Activated CD4-positive, alpha-beta T cell treated with anti-CD3 and anti-CD28 coated beads, Interleukin-2, amount 50 U/mL, for 16 hours (primary cell): ENCODE measurements around the gene EEPD1.

Source experiments
- DNase-seq: peaks from one replicate; pipeline ENCODE4 v3.0.0-alpha.2; 2020

The EEPD1 gene

GRCh38 chr7:36192053-36192824 is 39.2 kb downstream of the EEPD1 start:
- DNase-seq = no peak

- no peak for DNase-seq
These were observed 39.8 kb downstream of the EEPD1 start for GRCh38 chr7:36192877-36193276.

- peak; percentile 55 for DNase-seq
These were observed 45.8 kb downstream of the EEPD1 start for GRCh38 chr7:36198854-36199266.

GRCh38 chr7:36199329-36199728 is 46.3 kb downstream of the EEPD1 start:
- DNase-seq = no peak

- DNase-seq = no peak
These were observed 48.2 kb downstream of the EEPD1 start for GRCh38 chr7:36201122-36201723.

GRCh38 chr7:36202398-36202797 is 49.3 kb downstream of the EEPD1 start:
- peak; percentile 31 for DNase-seq

GRCh38 chr7:36203071-36203790 is 50.2 kb downstream of the EEPD1 start:
- DNase-seq = no peak

- DNase-seq = no peak
These were observed 51.1 kb downstream of the EEPD1 start for GRCh38 chr7:36204044-36204663.

- DNase-seq = no peak
These were observed 52.0 kb downstream of the EEPD1 start for GRCh38 chr7:36204929-36205635.

GRCh38 chr7:36205803-36206202 is 52.7 kb downstream of the EEPD1 start:
- no peak for DNase-seq

GRCh38 chr7:36207451-36208291 is 54.6 kb downstream of the EEPD1 start:
- DNase-seq = peak; percentile 32

- DNase-seq = no peak
These were observed 55.4 kb downstream of the EEPD1 start for GRCh38 chr7:36208426-36208825.

GRCh38 chr7:36208997-36209813 is 56.2 kb downstream of the EEPD1 start:
- DNase-seq = no peak

GRCh38 chr7:36209814-36210183 is 56.7 kb downstream of the EEPD1 start:
- DNase-seq = no peak

GRCh38 chr7:36210291-36210922 is 57.4 kb downstream of the EEPD1 start:
- no peak for DNase-seq

GRCh38 chr7:36214608-36215456 is 61.8 kb downstream of the EEPD1 start:
- no peak for DNase-seq

GRCh38 chr7:36215457-36215765 is 62.4 kb downstream of the EEPD1 start:
- DNase-seq = no peak

GRCh38 chr7:36216063-36216684 is 63.1 kb downstream of the EEPD1 start:
- DNase-seq = no peak
